ENCODE measurements around the gene FAM222B. TPM values are rescaled to one million over a fixed set of nuclear protein-coding genes. Genes with fewer than 3 reads are reported as not detected.

FAM222B gene
- total and polyA plus RNA-seq, 4 donors, result 2.8 to 5.4 (median 4.1) TPM

GRCh38 chr17:28854457-28855335 is 12.1 kb upstream of the FAM222B start, which contains the start of gene ERAL1:
Gene ERAL1, plus strand, starts transcription at chr17:28855016. Its CDS starts 19 bp downstream, at chr17:28855035.
- TF ChIP-seq HNF4A (conservative IDR thresholded peaks at IDR 0.05) (no peak), ZBTB33 (IDR thresholded peaks at IDR 0.05) (peak; percentile 74), SP1 (IDR thresholded peaks at IDR 0.05) (peak; percentile 43), YY1 (IDR thresholded peaks at IDR 0.05) (peak; percentile 99), CTCF (IDR thresholded peaks at IDR 0.05; ENCODE audit: low read depth, low read length, missing input control) (no peak), REST (IDR thresholded peaks at IDR 0.05) (peak; percentile 39), GABPA (IDR thresholded peaks at IDR 0.05 in 1 of 2, conservative IDR thresholded peaks at IDR 0.05 in 1 of 2) (peak in 1 of 2 donors; percentile 62), FOXA2 (IDR thresholded peaks at IDR 0.05) (no peak), MAX (IDR thresholded peaks at IDR 0.05) (peak; percentile 63), RXRA (IDR thresholded peaks at IDR 0.05) (no peak), TAF1 (conservative IDR thresholded peaks at IDR 0.05) (peak; percentile 73), RAD21 (IDR thresholded peaks at IDR 0.05) (peak; percentile 54 to 61), NR2F2 (IDR thresholded peaks at IDR 0.05) (no peak), JUND (IDR thresholded peaks at IDR 0.05) (no peak), ATF3 (IDR thresholded peaks at IDR 0.05) (no peak), FOXA1 (IDR thresholded peaks at IDR 0.05) (no peak), HNF4G (IDR thresholded peaks at IDR 0.05) (no peak), EGR1 (IDR thresholded peaks at IDR 0.05; ENCODE audit: low read depth in 2 of 2) (no peak)
- H3K27me3 ChIP-seq (ENCODE audit: control insufficient read depth in 4 of 4, insufficient read depth in 4 of 4, low read length in 3 of 4), result no peaks in the 10 kb centered on the region
- 1% methylated on average over 42 of the region's 42 CpGs for WGBS
- H3K36me3 ChIP-seq (ENCODE audit: control insufficient read depth in 4 of 4, insufficient read depth in 3 of 4, low read depth in 1 of 4, low read length in 3 of 4), result peaks cover 0 to 20% (median 16%) of the 10 kb centered on the region in 4 donors
- H3K4me1 ChIP-seq (ENCODE audit: control insufficient read depth in 4 of 4, insufficient read depth in 4 of 4, low read length in 3 of 4), result peaks cover 1 to 18% (median 11%) of the 10 kb centered on the region in 4 donors
- peak within 1 kb of the TSS; percentile 74 to 92 for H3K9ac ChIP-seq (ENCODE audit: low read depth in 1 of 2, low read length in 2 of 2)
- peak within 1 kb of the TSS; percentile 38 to 62 for H3K27ac ChIP-seq (ENCODE audit: low read depth in 1 of 2, low read length in 2 of 2)
- H3K9me3 ChIP-seq (ENCODE audit: control insufficient read depth in 4 of 4, low read length in 3 of 4), result no peaks in the 10 kb centered on the region
- H3K4me3 ChIP-seq (ENCODE audit: low read depth in 1 of 3, low read length in 3 of 3), result peak within 1 kb of the TSS; percentile 66 to 96 (median 73)
- peak; percentile 80 for DNase-seq (ENCODE audit: low spot score)

Data from liver (tissue), 9 donors.